Activated CD4-positive, alpha-beta T cell treated with anti-CD3 and anti-CD28 coated beads, Interleukin-2, amount 50 U/mL, for 16 hours (primary cell): ENCODE measurements around the gene NGDN.
A peak's percentile ranks its signal among the peaks of the same experiment; 100 is the strongest.

ENCODE experiments used
- DNase-seq: peaks from one replicate; pipeline ENCODE4 v3.0.0-alpha.2; 2020

The NGDN gene

DNA sequence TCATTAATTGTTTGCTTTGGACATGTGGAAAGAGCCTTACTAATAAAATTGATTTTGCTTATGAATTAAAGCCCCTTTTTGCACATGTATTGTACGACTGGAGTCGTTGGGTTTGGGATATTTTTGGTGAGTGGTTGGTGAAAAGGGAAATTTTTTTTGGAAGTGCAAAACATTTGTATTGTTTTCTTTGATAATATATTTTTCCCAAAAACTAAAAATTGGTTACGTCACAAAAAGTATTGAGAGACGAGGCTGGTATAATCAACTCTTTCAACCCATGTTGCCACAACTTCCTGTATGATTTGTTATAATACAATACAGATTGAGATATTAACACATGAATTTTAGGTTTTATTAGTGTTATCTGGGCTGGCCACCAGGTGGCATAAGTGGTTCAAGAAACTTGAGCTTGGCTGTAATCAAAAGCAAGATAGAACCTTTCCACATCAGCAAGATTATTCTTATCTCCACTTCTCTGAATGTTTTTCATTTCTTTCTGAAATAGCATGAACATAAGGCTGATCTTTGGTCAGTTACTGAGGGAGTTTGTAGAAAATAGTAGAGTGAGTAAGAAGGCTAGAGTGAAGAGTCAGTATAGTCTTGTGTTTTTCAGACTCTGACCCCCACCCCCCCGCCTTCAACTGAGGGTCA is 8.7 kb downstream of the NGDN start:
- DNase-seq, result peak; percentile 69

GRCh38 chr14:23481362-23481970 is 12.0 kb downstream of the NGDN start:
- no peak for DNase-seq

- DNase-seq, result no peak
Measured at GRCh38 chr14:23481979-23482822, 12.7 kb downstream of the NGDN start.

- DNase-seq, result no peak
Measured at GRCh38 chr14:23482823-23483148, 13.3 kb downstream of the NGDN start.

DNA sequence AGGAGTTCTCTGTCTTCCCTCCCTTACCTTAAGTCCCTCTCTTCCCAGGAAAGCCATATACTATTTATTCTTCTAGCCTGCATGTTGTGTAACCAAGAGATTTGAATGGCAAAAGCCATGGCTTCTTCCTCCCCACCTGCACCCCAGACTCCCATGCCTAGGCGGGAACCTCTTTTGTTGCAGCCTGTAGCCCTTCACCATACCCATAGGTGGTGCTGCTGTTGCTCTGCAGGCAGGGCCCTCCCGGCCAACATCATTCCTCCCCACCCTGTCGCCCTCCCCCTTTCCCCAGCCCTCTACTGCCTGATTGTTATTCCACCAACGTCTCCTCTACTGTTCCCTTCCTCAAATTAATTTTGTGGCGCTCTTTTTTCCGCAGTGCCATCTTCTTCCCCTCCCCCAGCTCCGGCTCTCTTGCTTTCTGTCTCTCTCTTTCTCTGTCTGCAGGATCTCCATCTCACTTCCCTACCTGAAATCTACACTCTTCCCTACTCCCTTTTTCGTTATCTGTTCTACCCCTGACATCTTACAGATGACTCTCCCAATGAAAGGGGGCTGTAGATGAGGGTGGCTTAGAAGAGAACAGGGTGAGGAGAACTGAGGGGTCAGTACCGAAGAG is 13.8 kb downstream of the NGDN start:
- DNase-seq, result no peak

GRCh38 chr14:23485326-23485725 is 15.8 kb downstream of the NGDN start:
- no peak for DNase-seq

GRCh38 chr14:23486036-23486435 is 16.5 kb downstream of the NGDN start:
- DNase-seq, result no peak

GRCh38 chr14:23487216-23487615 is 17.7 kb downstream of the NGDN start:
- no peak for DNase-seq

GRCh38 chr14:23492618-23493272 is 23.2 kb downstream of the NGDN start:
- DNase-seq, result no peak

GRCh38 chr14:23494223-23494622 is 24.7 kb downstream of the NGDN start:
- DNase-seq, result no peak

GRCh38 chr14:23512156-23512555 is 42.7 kb downstream of the NGDN start:
- DNase-seq, result no peak

- no peak for DNase-seq
Measured at GRCh38 chr14:23513005-23513817, 43.7 kb downstream of the NGDN start.

- no peak for DNase-seq
Measured at GRCh38 chr14:23513818-23514643, 44.5 kb downstream of the NGDN start.

GRCh38 chr14:23514644-23514957 is 45.1 kb downstream of the NGDN start:
- no peak for DNase-seq

- DNase-seq, result no peak
Measured at GRCh38 chr14:23517650-23518326, 48.3 kb downstream of the NGDN start.

GRCh38 chr14:23518709-23519108 is 49.2 kb downstream of the NGDN start:
- DNase-seq, result no peak

GRCh38 chr14:23520899-23521533 is 51.5 kb downstream of the NGDN start:
- no peak for DNase-seq

GRCh38 chr14:23521785-23522640 is 52.5 kb downstream of the NGDN start:
- DNase-seq, result no peak

DNA sequence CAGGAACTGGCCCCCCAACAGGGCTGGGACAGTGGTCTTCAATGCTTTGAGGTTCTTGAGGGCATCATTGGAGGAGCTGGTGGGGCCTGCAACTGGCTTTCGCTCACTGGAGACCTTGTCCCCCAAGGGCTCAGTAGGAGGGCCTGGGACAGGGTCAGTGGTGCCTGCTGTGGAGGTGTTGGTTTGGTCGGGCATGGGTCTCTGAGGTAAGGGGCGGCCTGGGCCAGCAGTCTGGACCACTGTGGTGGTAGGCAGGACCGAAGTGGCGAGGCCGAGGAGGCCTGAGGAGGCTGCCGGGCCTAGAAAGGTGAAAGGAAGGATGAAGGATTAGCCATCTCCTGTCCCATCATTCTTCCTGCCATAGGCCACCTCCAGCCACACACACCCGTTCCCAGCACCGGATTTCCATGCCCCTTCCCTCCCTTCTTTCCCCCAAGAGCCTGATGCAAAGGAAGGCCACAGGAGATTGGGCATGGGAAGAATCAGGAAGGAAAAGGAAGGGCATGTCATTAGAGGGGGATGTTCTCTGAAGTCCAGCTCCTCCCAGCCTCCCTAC is 53.2 kb downstream of the NGDN start:
- DNase-seq, result no peak
